Measurements from ENCODE around the gene TIMP4.

GRCh38 chr3:12155264-12155663, 3.4 kb downstream of the TIMP4 start:
- TF ChIP-seq POLR2AphosphoS5 (IDR thresholded peaks at IDR 0.05; ENCODE audit: low read depth, low read length) (no peak), TAF1 (IDR thresholded peaks at IDR 0.05; ENCODE audit: borderline replicate concordance, low read depth, low read length) (no peak)

All from GM12892 (cell line).